H1 (cell line): ENCODE results near the gene GRIP1. TPM values are rescaled to one million over a fixed set of nuclear protein-coding genes. Genes with fewer than 3 reads are reported as not detected.

Experiments
- CTCF ChIA-PET: fragments of 300-600 bp; sonication (Branson Sonifier 250); formaldehyde crosslinking; loops from one replicate; lab custom pipeline; 2021; ENCODE audit not compliant: partially characterized antibody; lab: Charles Lee
- POLR2A ChIA-PET: fragments of 300-600 bp; sonication (Branson Sonifier 250); formaldehyde crosslinking; loops from one replicate; lab custom pipeline; 2021; ENCODE audit warnings: inconsistent platforms; ENCODE audit not compliant: partially characterized antibody; lab: Charles Lee
- DNase-seq, 2 experiments: peaks; one replicate each; pipeline versions ENCODE4 v3.0.0 to v3.0.0-alpha.2; 2010 to 2022; ENCODE audit warnings: low spot score in 2 of 2, low read depth in 1 of 2, mixed read lengths in 1 of 2
- FAIRE-seq: peaks from 2 replicates; lab custom pipeline; 2011; peaks lifted over from hg19 to GRCh38; lab: Jason Lieb, UNC
- H2AFZ ChIP-seq: 2 replicates; pipeline ENCODE4 v1.8.1; 2012; ENCODE audit warnings: low read length, inconsistent platforms
- H2AK5ac ChIP-seq: 2 replicates; pipeline ENCODE4 v1.6.1; 2013; ENCODE audit warnings: low read depth, low read length
- H2BK120ac ChIP-seq: replicated peaks from 2 replicates; pipeline ENCODE3; 2013; ENCODE audit warnings: low read depth, low read length, inconsistent platforms
- H2BK12ac ChIP-seq: 2 replicates; pipeline ENCODE4 v1.6.1; 2013; ENCODE audit warnings: low read depth, low read length
- H2BK15ac ChIP-seq: 2 replicates; pipeline ENCODE4 v1.6.1; 2013; ENCODE audit warnings: low read length
- H2BK20ac ChIP-seq: 2 replicates; pipeline ENCODE4 v1.6.1; 2013; ENCODE audit warnings: low read length
- H2BK5ac ChIP-seq: 2 replicates; pipeline ENCODE4 v1.6.1; 2013; ENCODE audit warnings: low read depth, low read length
- H3K14ac ChIP-seq: 2 replicates; pipeline ENCODE4 v1.6.1; 2013; ENCODE audit warnings: inconsistent platforms; ENCODE audit not compliant: insufficient read length
- H3K18ac ChIP-seq: 2 replicates; pipeline ENCODE4 v1.6.1; 2013; ENCODE audit warnings: low read length; ENCODE audit errors: extremely low read depth
- H3K23ac ChIP-seq: 2 replicates; pipeline ENCODE4 v1.6.1; 2013; ENCODE audit warnings: inconsistent platforms; ENCODE audit not compliant: insufficient read length
- H3K23me2 ChIP-seq: 2 replicates; pipeline ENCODE4 v1.6.1; 2013; ENCODE audit warnings: low read depth, low read length
- H3K27ac ChIP-seq: 2 replicates; pipeline ENCODE4 v1.6.1; 2011; ENCODE audit warnings: low read depth, low read length, inconsistent platforms
- H3K27me3 ChIP-seq, 4 experiments: replicated peaks in 1 of 4; 1 replicate in 1 of 4; 2 replicates in 3 of 4; pipeline versions ENCODE4 v1.6.1 to v1.8.1; 2011 to 2013; ENCODE audit warnings: low read length in 3 of 4, mild to moderate bottlenecking in 3 of 4, inconsistent platforms in 2 of 4, mixed read lengths in 2 of 4, moderate library complexity in 1 of 4; ENCODE audit not compliant: control insufficient read depth in 3 of 4, insufficient read depth in 3 of 4; ENCODE audit errors: extremely low read depth in 1 of 4
- H3K36me3 ChIP-seq, 4 experiments: 2 replicates each; pipeline versions ENCODE4 v1.6.1 to v1.8.1; 2011 to 2013; ENCODE audit warnings: mild to moderate bottlenecking in 4 of 4, low read length in 3 of 4, moderate library complexity in 2 of 4, control low read depth in 1 of 4, inconsistent platforms in 1 of 4; ENCODE audit not compliant: insufficient read depth in 4 of 4, control insufficient read depth in 2 of 4
- H3K4ac ChIP-seq: replicated peaks from 2 replicates; pipeline ENCODE3; 2013; ENCODE audit warnings: low read length, low read depth, mixed read lengths, inconsistent platforms; ENCODE audit not compliant: insufficient read length
- H3K4me1 ChIP-seq, 4 experiments: replicated peaks in 1 of 4; 1 replicate in 1 of 4; 2 replicates in 3 of 4; pipeline versions ENCODE4 v1.6.1 to v1.8.1; 2011 to 2013; ENCODE audit warnings: low read length in 3 of 4, inconsistent platforms in 2 of 4, mixed read lengths in 1 of 4; ENCODE audit not compliant: insufficient read depth in 4 of 4, control insufficient read depth in 3 of 4
- H3K4me2 ChIP-seq, 2 experiments: 2 replicates each; pipeline versions ENCODE4 v1.6.1 to v1.8.1; 2011 to 2013; ENCODE audit warnings: low read depth in 2 of 2, low read length in 2 of 2, control low read depth in 1 of 2, inconsistent platforms in 1 of 2, mild to moderate bottlenecking in 1 of 2; ENCODE audit not compliant: insufficient read depth in 1 of 2
- H3K4me3 ChIP-seq, 4 experiments: fragments of 200-600, 300-600 bp in 1 of 4; sonication (generic), shearing (Covaris generic), sonication (Bioruptor Twin) in 1 of 4; 2 replicates each; pipeline versions ENCODE4 v1.5.1 to v1.8.1; 2011 to 2016; ENCODE audit warnings: low read length in 4 of 4, low read depth in 3 of 4, control low read depth in 2 of 4, inconsistent platforms in 2 of 4, mild to moderate bottlenecking in 2 of 4, mixed read lengths in 1 of 4, moderate library complexity in 1 of 4; ENCODE audit not compliant: insufficient read depth in 2 of 4; ENCODE audit errors: extremely low read depth in 1 of 4
- H3K56ac ChIP-seq: replicated peaks from 2 replicates; pipeline ENCODE3; 2013; ENCODE audit warnings: low read depth, mild to moderate bottlenecking, mixed read lengths, low read length, inconsistent platforms; ENCODE audit not compliant: insufficient read length
- H3K79me1 ChIP-seq: 2 replicates; pipeline ENCODE4 v1.6.1; 2013; ENCODE audit warnings: low read depth, low read length, control low read depth
- H3K79me2 ChIP-seq, 2 experiments: 2 replicates each; pipeline versions ENCODE4 v1.6.1 to v1.8.1; 2012 to 2013; ENCODE audit warnings: low read length in 2 of 2, mild to moderate bottlenecking in 2 of 2, inconsistent platforms in 1 of 2; ENCODE audit not compliant: insufficient read depth in 2 of 2, control insufficient read depth in 1 of 2
- H3K9ac ChIP-seq, 4 experiments: replicated peaks in 1 of 4; 1 replicate in 1 of 4; 2 replicates in 3 of 4; pipeline versions ENCODE4 v1.6.1 to v1.8.1; 2011 to 2013; ENCODE audit warnings: low read depth in 3 of 4, low read length in 3 of 4, control low read depth in 2 of 4, mild to moderate bottlenecking in 2 of 4, moderate library complexity in 2 of 4, inconsistent platforms in 1 of 4; ENCODE audit errors: extremely low read depth in 1 of 4
- H3K9me3 ChIP-seq, 2 experiments: 2 replicates each; pipeline versions ENCODE4 v1.6.1 to v1.8.1; 2012 to 2013; ENCODE audit warnings: mild to moderate bottlenecking in 2 of 2, moderate library complexity in 2 of 2, control low read depth in 1 of 2, inconsistent platforms in 1 of 2, low read depth in 1 of 2, low read length in 1 of 2, mixed read lengths in 1 of 2; ENCODE audit not compliant: insufficient read depth in 2 of 2
- H4K20me1 ChIP-seq, 2 experiments: replicated peaks in 1 of 2; 2 replicates each; pipeline versions ENCODE3 to v1.8.1; 2011 to 2013; ENCODE audit warnings: inconsistent platforms in 2 of 2, low read length in 2 of 2, mild to moderate bottlenecking in 1 of 2; ENCODE audit not compliant: insufficient read depth in 2 of 2, control insufficient read depth in 1 of 2
- H4K5ac ChIP-seq: 2 replicates; pipeline ENCODE4 v1.6.1; 2013; ENCODE audit warnings: low read length, low read depth, mixed read lengths, inconsistent platforms; ENCODE audit not compliant: insufficient read length
- H4K8ac ChIP-seq: 2 replicates; pipeline ENCODE4 v1.8.0; 2013; ENCODE audit warnings: mild to moderate bottlenecking, moderate library complexity, low read length, inconsistent platforms; ENCODE audit not compliant: insufficient read depth; ENCODE audit errors: extremely low read depth
- H4K91ac ChIP-seq: replicated peaks from 2 replicates; pipeline ENCODE3; 2013; ENCODE audit warnings: low read length, mixed read lengths, inconsistent platforms; ENCODE audit not compliant: insufficient read length
- BACH1 ChIP-seq: IDR thresholded peaks from 2 replicates; pipeline ENCODE4 v1.6.1; 2012; ENCODE audit warnings: low read length, improper control_type of control experiment
- BRCA1 ChIP-seq: IDR thresholded peaks from 2 replicates; pipeline ENCODE4 v1.6.1; 2012; ENCODE audit warnings: low read depth, low read length, improper control_type of control experiment
- CHD1 ChIP-seq: IDR thresholded peaks from 2 replicates; pipeline ENCODE4 v1.6.1; 2012; ENCODE audit warnings: low read depth, low read length, improper control_type of control experiment
- CHD2 ChIP-seq: IDR thresholded peaks from 2 replicates; pipeline ENCODE4 v1.6.1; 2012; ENCODE audit warnings: low read length, improper control_type of control experiment
- CREB1 ChIP-seq: IDR thresholded peaks from 2 replicates; pipeline ENCODE4 v1.6.1; 2012; ENCODE audit warnings: inconsistent platforms
- CTBP2 ChIP-seq: IDR thresholded peaks from 2 replicates; pipeline ENCODE4 v1.7.0; 2011; ENCODE audit warnings: borderline replicate concordance, mild to moderate bottlenecking, moderate library complexity, mixed read lengths, low read length; ENCODE audit not compliant: insufficient read depth, insufficient read length
- GABPA ChIP-seq: IDR thresholded peaks from 2 replicates; pipeline ENCODE4 v1.6.1; 2011; ENCODE audit warnings: mild to moderate bottlenecking, low read length, moderate library complexity, borderline replicate concordance; ENCODE audit not compliant: insufficient read depth
- NANOG ChIP-seq: IDR thresholded peaks from 2 replicates; pipeline ENCODE4 v1.6.1; 2011; ENCODE audit warnings: low read length, low read depth, mild to moderate bottlenecking, inconsistent platforms; ENCODE audit not compliant: insufficient read depth, poor library complexity, severe bottlenecking
- POLR2A ChIP-seq, 2 experiments: IDR thresholded peaks; 1 replicate in 1 of 2; 2 replicates in 1 of 2; pipeline ENCODE4 v1.6.1; 2011; ENCODE audit warnings: low read depth in 2 of 2, low read length in 2 of 2, mild to moderate bottlenecking in 2 of 2; ENCODE audit errors: control extremely low read depth in 1 of 2
- POU5F1 ChIP-seq: IDR thresholded peaks from 2 replicates; pipeline ENCODE4 v1.6.1; 2011; ENCODE audit warnings: low read depth, mild to moderate bottlenecking, low read length, moderate library complexity
- SIN3A ChIP-seq, 2 experiments: IDR thresholded peaks in 1 of 2; conservative IDR thresholded peaks in 1 of 2; 2 replicates each; pipeline ENCODE4 v1.6.1; 2011 to 2012; ENCODE audit warnings: low read length in 2 of 2, improper control_type of control experiment in 1 of 2, low read depth in 1 of 2, mild to moderate bottlenecking in 1 of 2
- ZNF274 ChIP-seq: IDR thresholded peaks from 2 replicates; pipeline ENCODE4 v1.7.0; 2012; ENCODE audit warnings: low read length, borderline replicate concordance; ENCODE audit errors: extremely low read depth
- WGBS, 2 experiments: shearing (Covaris generic) in 1 of 2; methylation state at CpG; one replicate each; pipeline versions ENCODE4 v1.1.6 to v1.1.7; 2013 to 2015; ENCODE audit warnings: low lambda C conversion rate in 2 of 2, mixed read lengths in 2 of 2, inconsistent platforms in 1 of 2, low coverage in 1 of 2, missing lambda C conversion rate in 1 of 2; ENCODE audit not compliant: insufficient replicate concordance in 2 of 2, insufficient coverage in 1 of 2, insufficient read length in 1 of 2; ENCODE audit errors: extremely low coverage in 1 of 2, missing lambda C conversion rate in 1 of 2; 5-methylcytosine and 5-hydroxymethylcytosine counted together
- polyA plus RNA-seq, 7 experiments: library from polyadenylated mRNA; depleted of rRNA in 3 of 7; stranded (reverse) in 5 of 7; unstranded in 2 of 7; fragments of >200 nt in 5 of 7; fragments of 200-250 nt in 2 of 7; gene quantifications; 1 replicate in 5 of 7; 2 replicates in 1 of 7; 4 replicates in 1 of 7; pipeline versions ENCODE4 v1.2.1 to v1.2.3, GENCODE V29; 2011 to 2013; ENCODE audit warnings: missing spikeins in 2 of 7, mixed read lengths in 2 of 7
- total RNA-seq: library from RNA; stranded (reverse); fragmentation: NEBNext Ultra II Directional; extraction: Animal tissue kit (Norgen Biotek cat#: 25700); gene quantifications from 2 replicates; pipeline ENCODE4 v1.2.1, GENCODE V29; 2021

GRIP1 gene
- total and polyA plus RNA-seq, 2 of the 8 experiments (the other 6 are each of a cell fraction or from before 2014, with no cell fraction given) = 4.5 to 27.3 TPM

DNA sequence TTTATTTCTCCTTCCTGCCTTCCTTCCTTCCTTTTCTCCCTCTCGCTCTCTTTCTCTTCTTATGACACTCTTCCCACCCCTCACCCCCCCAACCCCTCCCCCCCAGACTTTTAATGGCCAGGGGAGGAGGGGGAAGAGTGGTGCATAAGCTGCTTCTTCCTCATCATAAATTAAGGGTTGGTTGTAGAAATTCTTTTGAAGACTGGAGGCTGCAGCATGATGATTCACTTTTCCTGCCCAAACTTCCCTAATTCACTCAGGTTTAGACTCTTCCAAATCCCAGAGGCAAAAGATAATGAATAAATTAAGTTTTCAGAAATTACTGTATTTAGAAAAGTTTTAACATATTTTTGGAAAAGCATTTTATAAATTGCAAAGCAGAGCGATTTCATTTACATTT is 58.2 kb downstream of the GRIP1 start:
- H3K14ac ChIP-seq = no peak overlapping the region
- H4K5ac ChIP-seq = no peak overlapping the region
- no peaks in the 10 kb centered on the region for H3K27me3 ChIP-seq
- H3K27ac ChIP-seq = no peak overlapping the region
- no peak overlapping the region for H2BK12ac ChIP-seq
- H2BK15ac ChIP-seq = no peak overlapping the region
- DNase-seq (no peak), FAIRE-seq (no peak)
- ChIA-PET CTCF (interaction anchor here (0.6 kb wide), 1 partner anchor 275 kb away, joined by 3 read pairs; no protein-coding TSS in a partner anchor), POLR2A (no interaction called here)
- H4K20me1 ChIP-seq = no peaks in the 10 kb centered on the region
- no peak overlapping the region for H3K56ac ChIP-seq
- WGBS, 2 experiments = 82% methylated on average over 1 of the region's 2 CpGs; no CpG with 5 or more reads in 1 of the 2 experiments
- TF ChIP-seq BACH1 = no peak
- no peak for TF ChIP-seq CREB1
- TF ChIP-seq POLR2A (IDR thresholded peaks at IDR 0.05; ENCODE audit: control extremely low read depth in 1 of 2, low read depth in 2 of 2, low read length in 2 of 2) = no peak
- TF ChIP-seq ZNF274 = no peak
- TF ChIP-seq GABPA = no peak
- no peak for TF ChIP-seq SIN3A (conservative IDR thresholded peaks at IDR 0.05 in 1 of 2, IDR thresholded peaks at IDR 0.05 in 1 of 2; ENCODE audit: low read depth in 1 of 2, low read length in 2 of 2)
- TF ChIP-seq POU5F1 = no peak
- no peak for TF ChIP-seq BRCA1
- no peak for TF ChIP-seq NANOG
- TF ChIP-seq CHD2 = no peak
- TF ChIP-seq CHD1 = no peak
- no peak for TF ChIP-seq CTBP2
- TF ChIP-seq, all 59 proteins: peak for 0
- Histone ChIP-seq H2AK5ac (no peak overlapping the region), H2BK120ac (no peak overlapping the region), H4K8ac (no peak overlapping the region), H2BK5ac (no peak overlapping the region), H3K79me1 (no peaks in the 10 kb centered on the region), H4K91ac (no peak overlapping the region), H3K23me2 (no peaks in the 10 kb centered on the region), H2BK20ac (no peak overlapping the region), H3K36me3 (no peaks in the 10 kb centered on the region), H3K9me3 (no peaks in the 10 kb centered on the region), H3K18ac (no peak overlapping the region), H2AFZ (no peak overlapping the region), H3K23ac (no peak overlapping the region), H3K79me2 (no peaks in the 10 kb centered on the region), H3K4me3 (no peak overlapping the region), H3K9ac (no peak overlapping the region), H3K4me2 (no peak overlapping the region), H3K4me1 (peaks cover 0 to 8% (median 2%) of the 10 kb centered on the region in 4 experiments; a peak in 5 of 7 replicates), H3K4ac (no peak overlapping the region)
